Erythroblast (primary cell): Measurements from ENCODE around the gene KCNA5.

Experiments
- GATA1 ChIP-seq: IDR thresholded peaks from 2 replicates; pipeline ENCODE4 v1.6.1; 2011; ENCODE audit warnings: low read depth, mild to moderate bottlenecking, control low read depth, low read length, moderate library complexity
- POLR2A ChIP-seq: IDR thresholded peaks from 2 replicates; pipeline ENCODE4 v1.6.1; 2011; ENCODE audit warnings: mild to moderate bottlenecking, low read length

DNA sequence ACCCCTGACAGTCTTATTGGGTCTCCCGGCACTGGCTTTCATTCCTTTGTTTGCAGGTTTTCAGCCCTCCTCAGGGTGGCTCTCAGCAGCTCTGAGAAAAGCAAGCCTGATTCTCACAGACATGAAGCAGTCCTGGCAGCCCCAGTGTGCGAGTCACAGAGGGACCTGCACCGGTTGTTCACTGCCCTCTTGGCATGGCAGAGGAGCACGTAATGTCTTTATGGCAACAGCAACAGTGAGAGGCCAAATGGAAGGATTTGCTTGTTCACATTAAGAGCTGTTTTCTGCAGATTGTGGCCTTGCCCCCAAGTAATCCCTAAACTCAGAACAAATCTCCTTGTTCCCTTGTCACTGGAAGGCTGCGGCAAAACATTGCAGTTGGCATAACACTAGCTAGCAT, 3.4 kb downstream of the KCNA5 start:
- TF ChIP-seq POLR2A = no peak
- no peak for TF ChIP-seq GATA1
